ENCODE results near the gene BUD31. TPM values are rescaled to one million over a fixed set of nuclear protein-coding genes. Genes with fewer than 3 reads are reported as not detected.

The BUD31 gene
- total and polyA plus RNA-seq, 8 donors, result 79.0 to 103 (median 94.2) TPM

DNA sequence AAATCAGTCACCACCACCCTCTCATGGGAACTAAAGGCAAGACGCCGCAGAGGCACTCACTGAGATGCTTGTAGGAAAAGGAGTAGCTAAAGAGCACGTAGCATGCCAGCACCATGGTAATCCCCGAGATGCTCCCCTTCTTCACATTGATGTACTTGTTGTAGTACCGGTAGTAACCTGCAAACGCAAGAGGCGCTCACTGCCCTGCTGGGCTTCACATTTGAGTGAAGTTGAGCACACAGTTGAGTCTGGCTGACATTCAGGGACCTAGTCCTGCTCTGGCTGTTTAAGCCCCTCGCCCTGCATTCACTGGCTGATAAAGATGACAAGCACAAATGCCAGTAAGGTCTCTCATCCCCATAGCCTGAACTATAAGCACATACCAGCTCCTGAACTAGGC, 50.3 kb downstream of the BUD31 start:
- H3K9me3 ChIP-seq, result no peaks in the 10 kb centered on the region
- ATAC-seq, result no peak
- H3K4me1 ChIP-seq, result peaks cover 0 to 39% of the 10 kb centered on the region in 2 donors
- H3K27me3 ChIP-seq, result no peaks in the 10 kb centered on the region
- no peak overlapping the region for H3K4me3 ChIP-seq
- DNase-seq, result peak in 1 of 4 donors; percentile 41
- intact Hi-C loops (cut with DNase I), result no loop called here
- TF ChIP-seq CTCF (IDR thresholded peaks at IDR 0.05), result peak in 1 of 2 donors; percentile 32
- H3K27ac ChIP-seq, result no peak overlapping the region
- H3K36me3 ChIP-seq, result peaks cover 0 to 94% of the 10 kb centered on the region in 2 donors

DNA sequence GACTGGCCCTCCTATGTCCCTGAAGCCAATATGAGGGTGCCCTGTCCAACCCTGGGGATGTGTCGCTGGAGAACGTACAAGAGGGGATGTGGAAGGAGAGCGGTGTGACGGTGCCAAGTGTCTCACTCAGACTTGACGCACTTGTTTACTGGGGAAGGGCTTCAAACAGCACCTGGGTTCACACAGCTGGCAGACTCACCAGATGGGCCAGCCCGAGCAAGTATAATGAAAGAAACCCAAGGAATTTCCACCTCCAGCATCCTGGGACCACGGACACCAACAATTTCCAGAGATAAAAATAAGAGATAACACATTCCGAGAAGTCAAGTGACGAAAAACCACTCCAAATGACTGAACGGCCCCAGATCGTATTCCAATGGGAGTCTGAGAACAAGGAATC, 51.9 kb downstream of the BUD31 start:
- Histone ChIP-seq H3K4me1 (peaks cover 9 to 52% of the 10 kb centered on the region in 2 donors), H3K27me3 (no peaks in the 10 kb centered on the region), H3K9me3 (no peaks in the 10 kb centered on the region), H3K36me3 (peaks cover 0 to 81% of the 10 kb centered on the region in 2 donors), H3K27ac (no peak overlapping the region), H3K4me3 (no peak overlapping the region)
- intact Hi-C loops (cut with DNase I), result no loop called here
- no peak for ATAC-seq
- no peak for TF ChIP-seq CTCF (IDR thresholded peaks at IDR 0.05)
- peak in 1 of 4 donors; percentile 6 for DNase-seq

GRCh38 chr7:99461221-99461620, 52.5 kb downstream of the BUD31 start:
- Histone ChIP-seq H3K27me3 (no peaks in the 10 kb centered on the region), H3K4me1 (peaks cover 9 to 53% of the 10 kb centered on the region in 2 donors), H3K9me3 (no peaks in the 10 kb centered on the region), H3K4me3 (no peak overlapping the region), H3K27ac (no peak overlapping the region), H3K36me3 (peaks cover 0 to 75% of the 10 kb centered on the region in 2 donors)
- intact Hi-C loops (cut with DNase I), result no loop called here
- no peak for DNase-seq
- TF ChIP-seq CTCF (IDR thresholded peaks at IDR 0.05), result no peak
- ATAC-seq, result no peak

- TF ChIP-seq CTCF (IDR thresholded peaks at IDR 0.05), result no peak
- peaks cover 9 to 55% of the 10 kb centered on the region in 2 donors for H3K4me1 ChIP-seq
- H3K27me3 ChIP-seq, result no peaks in the 10 kb centered on the region
- peak overlapping the region; percentile 85 to 96 for H3K4me3 ChIP-seq
- H3K36me3 ChIP-seq, result peaks cover 0 to 34% of the 10 kb centered on the region in 2 donors
- DNase-seq (no peak), ATAC-seq (peak; percentile 5)
- H3K9me3 ChIP-seq, result no peaks in the 10 kb centered on the region
- intact Hi-C loops (cut with DNase I), result no loop called here
- H3K27ac ChIP-seq, result peak overlapping the region; percentile 80 to 91
These were observed 56.6 kb downstream of the BUD31 start for GRCh38 chr7:99465421-99465768.

GRCh38 chr7:99468336-99468918, 59.7 kb downstream of the BUD31 start:
- no peaks in the 10 kb centered on the region for H3K27me3 ChIP-seq
- intact Hi-C loops (cut with DNase I), result no loop called here
- no peak for TF ChIP-seq CTCF (IDR thresholded peaks at IDR 0.05)
- H3K4me3 ChIP-seq, result no peak overlapping the region
- no peak overlapping the region for H3K27ac ChIP-seq
- DNase-seq, result peak in 1 of 4 donors; percentile 77
- H3K36me3 ChIP-seq, result peaks cover 0 to 9% of the 10 kb centered on the region in 2 donors
- H3K9me3 ChIP-seq, result no peaks in the 10 kb centered on the region
- ATAC-seq, result no peak
- H3K4me1 ChIP-seq, result peaks cover 11 to 41% of the 10 kb centered on the region in 2 donors

Other genes starting within 250 kb of the BUD31 start
- gene KPNA7, start 200.9 kb upstream of the BUD31 start, total RNA-seq, result 1 to 10 TPM; 1.0 to 3.3 TPM
- under 1 TPM in 2 of 6 donors, not detected in 4; 0.07 to 0.15 TPM for gene KPNA7, start 200.9 kb upstream of the BUD31 start, polyA plus RNA-seq (ENCODE audit: insufficient read length in 6 of 6)
- gene MYH16, start 136.1 kb upstream of the BUD31 start, total RNA-seq, result not detected
- under 1 TPM in 4 of 6 donors, not detected in 2; 0.04 to 0.49 (median 0.24) TPM for gene MYH16, start 136.1 kb upstream of the BUD31 start, polyA plus RNA-seq (ENCODE audit: insufficient read length in 6 of 6)
- 100 to 1,000 TPM; 142 to 158 TPM for gene ARPC1A, start 83.1 kb upstream of the BUD31 start, total RNA-seq
- 100 to 1,000 TPM in 3 of 6 donors, 10 to 100 TPM in 3; 92.7 to 112 (median 101) TPM for gene ARPC1A, start 83.1 kb upstream of the BUD31 start, polyA plus RNA-seq (ENCODE audit: insufficient read length in 6 of 6)
- gene ARPC1B, start 34.2 kb upstream of the BUD31 start, total RNA-seq, result 100 to 1,000 TPM; 280 to 311 TPM
- 10 to 100 TPM; 37.1 to 54.2 (median 46.2) TPM for gene ARPC1B, start 34.2 kb upstream of the BUD31 start, polyA plus RNA-seq (ENCODE audit: insufficient read length in 6 of 6)
- gene PDAP1, start 372 bp upstream of the BUD31 start, total RNA-seq, result 10 to 100 TPM; 68.5 to 87.8 TPM
- gene PDAP1, start 372 bp upstream of the BUD31 start, polyA plus RNA-seq (ENCODE audit: insufficient read length in 6 of 6), result 100 to 1,000 TPM; 121 to 150 (median 139) TPM
- gene PTCD1, start 29.8 kb downstream of the BUD31 start, total RNA-seq, result 1 to 10 TPM; 3.5 to 4.5 TPM
- 1 to 10 TPM; 4.6 to 8.2 (median 7.4) TPM for gene PTCD1, start 29.8 kb downstream of the BUD31 start, polyA plus RNA-seq (ENCODE audit: insufficient read length in 6 of 6)
- gene CPSF4, start 30.0 kb downstream of the BUD31 start, total RNA-seq, result 10 to 100 TPM; 25.9 to 34.2 TPM
- gene CPSF4, start 30.0 kb downstream of the BUD31 start, polyA plus RNA-seq (ENCODE audit: insufficient read length in 6 of 6), result 10 to 100 TPM; 30.7 to 43.3 (median 33.0) TPM
- gene ATP5MF, start 57.2 kb downstream of the BUD31 start, total RNA-seq, result 100 to 1,000 TPM; 250 to 265 TPM
- 100 to 1,000 TPM; 302 to 355 (median 329) TPM for gene ATP5MF, start 57.2 kb downstream of the BUD31 start, polyA plus RNA-seq (ENCODE audit: insufficient read length in 6 of 6)
- gene ZNF789, start 63.9 kb downstream of the BUD31 start, total RNA-seq, result 10 to 100 TPM in 1 of 2 donors, 1 to 10 TPM in 1; 8.5 to 11.1 TPM
- gene ZNF789, start 63.9 kb downstream of the BUD31 start, polyA plus RNA-seq (ENCODE audit: insufficient read length in 6 of 6), result 10 to 100 TPM; 47.4 to 59.5 (median 53.9) TPM
- 10 to 100 TPM; 18.6 to 28.9 TPM for gene ZNF394, start 91.3 kb downstream of the BUD31 start, total RNA-seq
- gene ZNF394, start 91.3 kb downstream of the BUD31 start, polyA plus RNA-seq (ENCODE audit: insufficient read length in 6 of 6), result 10 to 100 TPM; 14.9 to 18.0 (median 17.2) TPM
- 1 to 10 TPM; 6.7 to 7.6 TPM for gene ZKSCAN5, start 95.7 kb downstream of the BUD31 start, total RNA-seq
- gene ZKSCAN5, start 95.7 kb downstream of the BUD31 start, polyA plus RNA-seq (ENCODE audit: insufficient read length in 6 of 6), result 10 to 100 TPM; 15.1 to 16.2 (median 15.5) TPM
- 1 to 10 TPM; 4.1 to 6.4 TPM for gene FAM200A, start 143.1 kb downstream of the BUD31 start, total RNA-seq
- 10 to 100 TPM; 14.9 to 16.4 (median 15.4) TPM for gene FAM200A, start 143.1 kb downstream of the BUD31 start, polyA plus RNA-seq (ENCODE audit: insufficient read length in 6 of 6)
- 10 to 100 TPM; 56.0 to 67.2 TPM for gene ZNF655, start 149.7 kb downstream of the BUD31 start, total RNA-seq
- gene ZNF655, start 149.7 kb downstream of the BUD31 start, polyA plus RNA-seq (ENCODE audit: insufficient read length in 6 of 6), result 100 to 1,000 TPM in 1 of 6 donors, 10 to 100 TPM in 5; 78.1 to 107 (median 95.8) TPM
- gene TMEM225B, start 189.3 kb downstream of the BUD31 start, total RNA-seq, result under 1 TPM; 0.60 to 0.93 TPM
- 1 to 10 TPM; 1.1 to 1.9 (median 1.7) TPM for gene TMEM225B, start 189.3 kb downstream of the BUD31 start, polyA plus RNA-seq (ENCODE audit: insufficient read length in 6 of 6)
- gene ZSCAN25, start 208.0 kb downstream of the BUD31 start, total RNA-seq, result 10 to 100 TPM; 15.3 to 17.5 TPM
- gene ZSCAN25, start 208.0 kb downstream of the BUD31 start, polyA plus RNA-seq (ENCODE audit: insufficient read length in 6 of 6), result 10 to 100 TPM; 17.5 to 21.3 (median 19.6) TPM

Data from left lung (tissue), 10 donors.